Measurements from ENCODE around the gene MRPS30.
"Not testable (repeated sequence)": the region's sequence is repeated elsewhere in the genome, so short reads cannot be mapped to it uniquely, and the experiment has no call there.

MRPS30 gene

GRCh38 chr5:44824662-44825061 is 15.9 kb downstream of the MRPS30 start:
- H3K4me1 ChIP-seq (ENCODE audit: control insufficient read depth, insufficient read depth, low read length); H3K4me3 ChIP-seq (ENCODE audit: low read length); H3K9me3 ChIP-seq (ENCODE audit: control insufficient read depth, low read length); DNase-seq (ENCODE audit: low read depth); H3K9ac ChIP-seq (ENCODE audit: low read length); H3K27me3 ChIP-seq (replicated peaks; ENCODE audit: control insufficient read depth, insufficient read depth, low read length): not testable (repeated sequence)
- H3K36me3 ChIP-seq (ENCODE audit: control insufficient read depth, insufficient read depth, low read length, severe bottlenecking) = peaks cover 11% of the 10 kb centered on the region

DNA sequence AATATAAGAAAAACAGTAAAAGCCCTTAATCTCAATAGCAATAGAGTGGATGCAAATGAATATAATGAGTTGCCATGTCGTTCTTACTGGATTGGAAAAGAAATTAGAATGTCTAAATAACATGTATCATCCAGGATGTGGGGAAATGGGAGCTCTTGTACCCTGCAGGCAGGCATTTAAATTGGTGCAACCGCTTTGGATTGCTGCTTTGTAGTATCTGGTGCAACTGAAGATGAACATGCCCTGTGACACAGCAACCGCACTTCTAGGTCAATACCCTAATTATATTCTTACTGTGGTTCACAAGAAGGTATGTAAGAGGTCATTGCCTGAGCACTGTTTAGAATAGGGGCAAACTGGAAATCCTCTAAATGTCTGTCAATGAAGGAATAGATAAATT is 18.9 kb downstream of the MRPS30 start:
- no peaks in the 10 kb centered on the region for H3K9me3 ChIP-seq (ENCODE audit: control insufficient read depth, low read length)
- H3K9ac ChIP-seq (ENCODE audit: low read length) = no peak overlapping the region
- H3K4me3 ChIP-seq (ENCODE audit: low read length) = no peak overlapping the region
- no peaks in the 10 kb centered on the region for H3K36me3 ChIP-seq (ENCODE audit: control insufficient read depth, insufficient read depth, low read length, severe bottlenecking)
- H3K27me3 ChIP-seq (replicated peaks; ENCODE audit: control insufficient read depth, insufficient read depth, low read length) = no peaks in the 10 kb centered on the region
- no peaks in the 10 kb centered on the region for H3K4me1 ChIP-seq (ENCODE audit: control insufficient read depth, insufficient read depth, low read length)
- no peak for DNase-seq (ENCODE audit: low read depth)

DNA sequence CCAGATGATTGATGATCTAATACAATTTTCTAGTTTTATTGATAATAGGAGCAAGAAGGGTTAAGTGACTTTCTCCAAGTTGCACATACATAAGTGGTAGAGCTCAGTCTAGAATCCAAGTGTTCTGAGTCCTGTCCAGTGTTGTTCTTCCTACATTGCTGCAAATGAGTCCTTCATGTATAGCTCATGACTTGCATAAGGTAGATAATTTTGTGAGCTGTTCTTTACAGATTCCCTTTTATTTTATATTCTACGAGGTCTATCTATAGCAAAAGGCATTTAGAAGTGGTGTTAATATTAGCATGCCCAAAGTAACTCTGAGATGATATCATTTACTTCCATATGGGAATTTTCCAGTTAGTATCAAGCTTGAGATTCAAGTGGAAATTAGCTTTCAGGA is 20.0 kb downstream of the MRPS30 start:
- Histone ChIP-seq H3K4me3 (ENCODE audit: low read length) (no peak overlapping the region), H3K27me3 (replicated peaks; ENCODE audit: control insufficient read depth, insufficient read depth, low read length) (no peaks in the 10 kb centered on the region), H3K9me3 (ENCODE audit: control insufficient read depth, low read length) (no peaks in the 10 kb centered on the region), H3K4me1 (ENCODE audit: control insufficient read depth, insufficient read depth, low read length) (no peaks in the 10 kb centered on the region), H3K9ac (ENCODE audit: low read length) (no peak overlapping the region), H3K36me3 (ENCODE audit: control insufficient read depth, insufficient read depth, low read length, severe bottlenecking) (no peaks in the 10 kb centered on the region)
- no peak for DNase-seq (ENCODE audit: low read depth)

DNA sequence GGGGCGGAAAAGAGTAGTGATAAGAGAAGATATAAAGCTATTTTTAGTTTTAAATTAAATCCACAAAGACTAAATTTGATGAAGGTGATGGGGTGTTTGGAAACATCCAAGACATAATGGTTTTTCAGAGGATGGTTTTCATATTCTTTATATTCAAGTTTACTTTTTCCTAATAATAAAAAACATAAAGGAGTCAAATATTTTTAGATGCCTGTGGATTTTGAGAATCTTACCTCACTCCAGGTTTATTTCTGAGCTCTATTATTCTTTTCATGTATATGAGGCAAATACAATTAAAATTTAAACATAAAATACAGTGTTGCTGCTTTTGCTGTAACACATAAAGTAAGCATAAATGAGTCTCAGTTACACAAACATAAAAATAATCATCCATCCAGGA is 22.2 kb downstream of the MRPS30 start:
- Histone ChIP-seq H3K36me3 (ENCODE audit: control insufficient read depth, insufficient read depth, low read length, severe bottlenecking) (no peaks in the 10 kb centered on the region), H3K4me1 (ENCODE audit: control insufficient read depth, insufficient read depth, low read length) (no peaks in the 10 kb centered on the region), H3K4me3 (ENCODE audit: low read length) (no peak overlapping the region), H3K9me3 (ENCODE audit: control insufficient read depth, low read length) (no peaks in the 10 kb centered on the region), H3K9ac (ENCODE audit: low read length) (no peak overlapping the region), H3K27me3 (replicated peaks; ENCODE audit: control insufficient read depth, insufficient read depth, low read length) (no peaks in the 10 kb centered on the region)
- no peak for DNase-seq (ENCODE audit: low read depth)

- Histone ChIP-seq H3K27me3 (replicated peaks; ENCODE audit: control insufficient read depth, insufficient read depth, low read length) (no peaks in the 10 kb centered on the region), H3K9me3 (ENCODE audit: control insufficient read depth, low read length) (no peaks in the 10 kb centered on the region), H3K4me1 (ENCODE audit: control insufficient read depth, insufficient read depth, low read length) (no peaks in the 10 kb centered on the region), H3K36me3 (ENCODE audit: control insufficient read depth, insufficient read depth, low read length, severe bottlenecking) (no peaks in the 10 kb centered on the region), H3K4me3 (ENCODE audit: low read length) (no peak overlapping the region), H3K9ac (ENCODE audit: low read length) (no peak overlapping the region)
- no peak for DNase-seq (ENCODE audit: low read depth)
Measured at GRCh38 chr5:44833249-44833648, 24.5 kb downstream of the MRPS30 start.

DNA sequence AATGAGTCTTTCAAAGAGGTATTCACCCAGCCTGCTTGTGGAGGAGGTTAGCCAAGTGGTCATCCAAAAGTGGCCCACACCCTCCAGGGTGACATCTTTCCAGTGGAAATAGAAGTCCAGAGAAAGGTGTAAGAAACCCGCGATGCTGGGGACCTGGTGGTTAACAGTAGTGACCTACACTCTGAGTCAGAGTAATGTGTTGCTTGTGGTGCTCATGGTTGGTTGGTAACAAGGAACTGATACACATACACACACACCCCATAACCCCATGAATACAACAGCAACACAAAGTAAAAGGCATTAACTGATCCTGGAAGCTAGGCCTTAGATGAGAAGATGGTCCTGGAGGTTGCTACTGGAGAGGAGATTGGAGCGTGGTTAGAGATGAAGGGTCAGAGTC is 26.9 kb downstream of the MRPS30 start:
- Histone ChIP-seq H3K36me3 (ENCODE audit: control insufficient read depth, insufficient read depth, low read length, severe bottlenecking) (no peaks in the 10 kb centered on the region), H3K4me3 (ENCODE audit: low read length) (no peak overlapping the region), H3K4me1 (ENCODE audit: control insufficient read depth, insufficient read depth, low read length) (no peaks in the 10 kb centered on the region), H3K27me3 (replicated peaks; ENCODE audit: control insufficient read depth, insufficient read depth, low read length) (no peaks in the 10 kb centered on the region), H3K9me3 (ENCODE audit: control insufficient read depth, low read length) (no peaks in the 10 kb centered on the region), H3K9ac (ENCODE audit: low read length) (no peak overlapping the region)
- no peak for DNase-seq (ENCODE audit: low read depth)

GRCh38 chr5:44839018-44839681 is 30.4 kb downstream of the MRPS30 start:
- H3K4me3 ChIP-seq (ENCODE audit: low read length) = no peak overlapping the region
- no peaks in the 10 kb centered on the region for H3K36me3 ChIP-seq (ENCODE audit: control insufficient read depth, insufficient read depth, low read length, severe bottlenecking)
- H3K4me1 ChIP-seq (ENCODE audit: control insufficient read depth, insufficient read depth, low read length) = no peaks in the 10 kb centered on the region
- no peaks in the 10 kb centered on the region for H3K9me3 ChIP-seq (ENCODE audit: control insufficient read depth, low read length)
- DNase-seq (ENCODE audit: low read depth) = no peak
- H3K9ac ChIP-seq (ENCODE audit: low read length) = no peak overlapping the region
- no peaks in the 10 kb centered on the region for H3K27me3 ChIP-seq (replicated peaks; ENCODE audit: control insufficient read depth, insufficient read depth, low read length)

DNA sequence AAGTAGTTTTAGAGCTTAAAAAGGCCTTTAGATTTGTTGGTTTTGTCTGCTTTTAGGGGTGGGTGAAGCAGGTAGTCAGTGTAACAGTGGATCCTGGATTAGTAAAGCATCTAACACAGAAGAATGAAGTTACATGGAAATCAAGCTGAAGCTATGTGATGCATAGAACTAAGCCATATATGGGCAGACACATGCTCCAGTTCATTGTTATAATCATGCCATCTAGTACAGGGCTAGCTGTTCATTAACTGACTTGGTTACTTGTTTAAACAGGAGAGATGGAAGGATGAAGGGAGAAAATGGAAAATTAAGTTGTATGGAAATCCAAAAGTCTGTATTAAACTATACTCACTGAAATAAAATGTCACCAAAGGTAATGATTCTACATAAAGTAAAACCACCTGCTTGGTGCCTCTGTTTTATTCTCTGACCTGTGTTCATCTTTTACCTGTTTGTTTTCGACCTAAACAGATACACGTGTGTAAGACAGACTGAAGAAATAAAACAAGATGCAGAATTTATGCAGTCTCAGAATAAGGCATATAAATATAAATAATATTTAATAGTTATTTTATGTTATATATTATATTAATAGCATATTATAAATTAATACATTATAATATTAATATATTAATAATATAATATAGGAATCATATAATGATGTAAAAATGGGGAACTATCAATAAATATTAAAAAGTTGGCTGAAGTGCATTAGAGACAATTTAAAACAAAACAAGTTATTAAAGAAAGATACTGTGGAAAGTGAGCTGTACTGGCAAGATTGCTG is 33.9 kb downstream of the MRPS30 start:
- H3K27me3 ChIP-seq (replicated peaks; ENCODE audit: control insufficient read depth, insufficient read depth, low read length) = no peaks in the 10 kb centered on the region
- H3K4me1 ChIP-seq (ENCODE audit: control insufficient read depth, insufficient read depth, low read length) = no peaks in the 10 kb centered on the region
- no peak for DNase-seq (ENCODE audit: low read depth)
- no peak overlapping the region for H3K9ac ChIP-seq (ENCODE audit: low read length)
- H3K9me3 ChIP-seq (ENCODE audit: control insufficient read depth, low read length) = no peaks in the 10 kb centered on the region
- no peak overlapping the region for H3K4me3 ChIP-seq (ENCODE audit: low read length)
- H3K36me3 ChIP-seq (ENCODE audit: control insufficient read depth, insufficient read depth, low read length, severe bottlenecking) = no peaks in the 10 kb centered on the region

DNA sequence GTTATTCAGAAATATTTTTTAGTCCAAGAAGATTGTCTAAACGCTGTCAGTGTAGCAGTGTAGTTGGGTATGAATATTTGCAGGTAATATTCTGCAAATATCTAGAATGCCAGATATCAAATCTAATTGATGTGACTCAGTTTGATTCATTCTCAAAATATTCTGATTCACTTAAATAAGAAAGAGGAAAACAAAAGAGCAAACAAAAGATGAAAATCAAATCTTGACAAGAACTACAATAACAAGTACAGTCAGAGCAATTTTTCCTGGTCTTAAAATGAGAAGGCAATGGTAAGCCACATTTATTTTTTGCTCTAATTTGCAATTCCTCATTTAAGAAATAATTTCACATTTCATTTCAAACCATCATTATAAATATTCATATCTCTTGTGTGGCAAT is 36.0 kb downstream of the MRPS30 start:
- Histone ChIP-seq H3K9me3 (ENCODE audit: control insufficient read depth, low read length) (no peaks in the 10 kb centered on the region), H3K4me1 (ENCODE audit: control insufficient read depth, insufficient read depth, low read length) (no peaks in the 10 kb centered on the region)

GRCh38 chr5:44845777-44846176 is 37.0 kb downstream of the MRPS30 start:
- no peak overlapping the region for H3K9ac ChIP-seq (ENCODE audit: low read length)
- H3K4me3 ChIP-seq (ENCODE audit: low read length) = no peak overlapping the region
- no peaks in the 10 kb centered on the region for H3K27me3 ChIP-seq (replicated peaks; ENCODE audit: control insufficient read depth, insufficient read depth, low read length)
- no peaks in the 10 kb centered on the region for H3K9me3 ChIP-seq (ENCODE audit: control insufficient read depth, low read length)
- DNase-seq (ENCODE audit: low read depth) = no peak
- H3K4me1 ChIP-seq (ENCODE audit: control insufficient read depth, insufficient read depth, low read length) = no peaks in the 10 kb centered on the region
- H3K36me3 ChIP-seq (ENCODE audit: control insufficient read depth, insufficient read depth, low read length, severe bottlenecking) = no peaks in the 10 kb centered on the region

More for the DNA sequence above, 36.0 kb downstream of the MRPS30 start:
- DNase-seq (ENCODE audit: low read depth) = no peak
- no peaks in the 10 kb centered on the region for H3K27me3 ChIP-seq (replicated peaks; ENCODE audit: control insufficient read depth, insufficient read depth, low read length)
- no peak overlapping the region for H3K9ac ChIP-seq (ENCODE audit: low read length)
- H3K4me3 ChIP-seq (ENCODE audit: low read length) = no peak overlapping the region
- H3K36me3 ChIP-seq (ENCODE audit: control insufficient read depth, insufficient read depth, low read length, severe bottlenecking) = no peaks in the 10 kb centered on the region

- Histone ChIP-seq H3K9me3 (ENCODE audit: control insufficient read depth, low read length) (no peaks in the 10 kb centered on the region), H3K4me3 (ENCODE audit: low read length) (no peak overlapping the region), H3K4me1 (ENCODE audit: control insufficient read depth, insufficient read depth, low read length) (no peaks in the 10 kb centered on the region), H3K36me3 (ENCODE audit: control insufficient read depth, insufficient read depth, low read length, severe bottlenecking) (no peaks in the 10 kb centered on the region), H3K9ac (ENCODE audit: low read length) (no peak overlapping the region), H3K27me3 (replicated peaks; ENCODE audit: control insufficient read depth, insufficient read depth, low read length) (no peaks in the 10 kb centered on the region)
- DNase-seq (ENCODE audit: low read depth) = no peak
Measured at GRCh38 chr5:44847206-44847852, 38.6 kb downstream of the MRPS30 start.

Data from adipocyte (in vitro differentiated cells).